Liver (tissue), 3 donors: ENCODE results near the gene LRRC27.

Source experiments
- CTCF ChIP-seq: fragments of 150-350 bp; IDR thresholded peaks from 2 replicates; pipeline ENCODE4 v1.5.1; 2017; ENCODE audit warnings: improper control_type of control experiment, low read depth, low read length; ENCODE audit not compliant: missing input control
- EGR1 ChIP-seq, 2 donors: IDR thresholded peaks; 2 replicates each; pipeline ENCODE4 v1.6.1; 2016 to 2018; ENCODE audit warnings: antibody characterized with exemption in 2 of 2, low read depth in 2 of 2
- RAD21 ChIP-seq, 2 donors: IDR thresholded peaks; 2 replicates each; pipeline ENCODE4 v1.6.1; 2016; ENCODE audit warnings: antibody characterized with exemption in 2 of 2, mild to moderate bottlenecking in 2 of 2
- TAF1 ChIP-seq: conservative IDR thresholded peaks from 2 replicates; pipeline ENCODE4 v1.6.1; 2016; ENCODE audit warnings: antibody characterized with exemption, mild to moderate bottlenecking
- YY1 ChIP-seq: IDR thresholded peaks from 2 replicates; pipeline ENCODE4 v1.6.1; 2016; ENCODE audit warnings: antibody characterized with exemption, mild to moderate bottlenecking
- donor health status: healthy.
- donor health status: healthy.

GRCh38 chr10:132320654-132321469, 11.1 kb upstream of the LRRC27 start:
- no peak for TF ChIP-seq CTCF
- TF ChIP-seq RAD21 (IDR thresholded peaks at IDR 0.05), result no peak
- no peak for TF ChIP-seq EGR1 (IDR thresholded peaks at IDR 0.05; ENCODE audit: low read depth in 2 of 2)
- TF ChIP-seq YY1, result no peak
- no peak for TF ChIP-seq TAF1
